NCI-H1436 (cell line): ENCODE data around the gene ANKRD17.
"Not testable (repeated sequence)": the region's sequence is repeated elsewhere in the genome, so short reads cannot be mapped to it uniquely, and the experiment has no call there.

Experiments used
- DNase-seq: peaks from one replicate; lab custom pipeline; 2025; lab: John Stamatoyannopoulos, UW

The ANKRD17 gene

DNA sequence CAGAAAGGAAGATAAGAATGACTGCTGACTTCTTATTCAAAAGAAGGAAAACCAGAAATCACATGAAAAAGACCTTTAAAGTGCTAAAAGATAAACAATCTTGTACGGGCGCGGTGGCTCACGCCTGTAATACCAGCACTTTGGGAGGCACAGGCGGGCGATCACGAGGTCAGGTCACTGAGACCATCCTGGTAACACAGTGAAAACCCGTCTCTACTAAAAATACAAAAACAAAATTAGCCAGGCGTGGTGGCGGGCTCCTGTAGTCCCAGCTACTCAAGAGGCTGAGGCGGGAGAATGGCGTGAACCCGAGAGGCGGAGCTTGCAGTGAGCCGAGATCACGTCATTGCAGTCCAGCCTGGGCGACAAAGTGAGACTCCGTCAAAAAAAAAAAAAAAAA lies 54.6 kb downstream of the ANKRD17 start:
- DNase-seq = not testable (repeated sequence)

DNA sequence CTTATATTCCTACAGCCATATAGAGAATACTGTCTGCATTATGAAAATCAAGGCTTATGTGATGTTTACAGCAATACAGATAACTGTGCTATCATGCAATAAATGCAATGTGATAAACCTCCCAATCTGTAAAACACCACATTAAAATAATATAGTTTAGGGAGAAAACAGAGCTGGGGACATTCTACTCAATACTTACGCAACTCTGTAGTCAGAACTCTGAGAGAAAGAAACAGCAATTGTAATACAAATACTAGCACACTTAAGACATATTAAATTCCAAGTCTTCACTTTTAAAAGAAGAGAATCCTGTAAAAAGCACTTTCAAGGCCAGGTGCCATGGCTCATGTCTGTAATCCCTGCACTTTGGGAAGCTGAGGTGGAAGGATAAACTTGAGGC lies 61.4 kb downstream of the ANKRD17 start:
- DNase-seq = no peak

DNA sequence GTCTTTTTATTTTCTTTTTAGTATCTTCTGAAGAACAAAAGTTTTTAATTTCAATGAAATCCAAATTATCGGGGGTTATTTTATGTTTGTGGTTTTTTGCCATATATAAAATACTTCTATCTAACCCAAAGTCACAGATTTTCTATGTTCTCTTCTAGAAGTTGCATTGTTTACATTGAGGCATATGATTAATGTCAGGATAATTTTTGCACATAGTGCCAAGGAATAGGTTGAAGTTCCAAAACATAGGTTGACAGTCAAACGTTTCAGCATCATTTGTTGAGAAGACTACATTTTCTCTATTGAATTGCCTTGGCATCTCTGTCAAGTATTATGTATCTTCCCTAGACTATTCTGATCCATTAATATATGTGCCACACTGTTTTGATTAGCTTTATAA lies 64.5 kb downstream of the ANKRD17 start:
- no peak for DNase-seq

DNA sequence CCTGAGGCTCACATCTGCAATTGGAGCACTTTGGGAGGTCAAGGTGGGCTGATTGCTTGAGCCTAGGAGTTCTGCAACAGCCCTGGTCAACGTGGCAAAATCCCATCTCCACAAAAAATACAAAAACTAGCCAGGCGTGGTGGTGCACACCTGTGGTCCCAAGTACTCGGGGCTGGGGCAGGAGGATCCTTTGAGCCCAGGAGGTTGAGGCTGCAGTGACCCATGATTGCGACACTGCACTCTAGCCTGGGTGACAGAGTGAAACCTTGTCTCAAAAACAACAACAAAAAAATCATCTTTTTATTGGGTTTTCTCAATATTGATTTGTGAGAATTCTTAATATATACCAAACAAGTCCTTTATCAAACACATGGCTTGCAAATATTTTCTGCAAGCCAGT lies 64.9 kb downstream of the ANKRD17 start:
- no peak for DNase-seq

DNA sequence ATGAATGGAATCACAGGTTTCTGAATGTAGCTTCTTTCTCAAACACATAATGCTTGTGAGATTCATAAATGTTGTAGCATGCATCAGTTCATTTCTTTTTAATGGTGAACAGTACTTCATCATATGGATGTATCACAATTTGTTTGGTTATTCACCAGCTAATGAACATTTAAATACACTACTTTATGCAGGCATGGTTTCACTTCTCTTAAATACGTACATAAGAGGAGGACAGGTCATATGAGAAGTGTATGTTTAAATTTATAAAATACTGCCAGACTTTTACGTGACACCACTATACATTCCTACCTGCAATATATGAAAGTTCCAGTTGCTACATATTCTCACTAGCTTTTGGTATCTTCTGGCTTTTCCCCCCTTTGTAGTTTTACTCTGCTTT lies 65.4 kb downstream of the ANKRD17 start:
- no peak for DNase-seq

DNA sequence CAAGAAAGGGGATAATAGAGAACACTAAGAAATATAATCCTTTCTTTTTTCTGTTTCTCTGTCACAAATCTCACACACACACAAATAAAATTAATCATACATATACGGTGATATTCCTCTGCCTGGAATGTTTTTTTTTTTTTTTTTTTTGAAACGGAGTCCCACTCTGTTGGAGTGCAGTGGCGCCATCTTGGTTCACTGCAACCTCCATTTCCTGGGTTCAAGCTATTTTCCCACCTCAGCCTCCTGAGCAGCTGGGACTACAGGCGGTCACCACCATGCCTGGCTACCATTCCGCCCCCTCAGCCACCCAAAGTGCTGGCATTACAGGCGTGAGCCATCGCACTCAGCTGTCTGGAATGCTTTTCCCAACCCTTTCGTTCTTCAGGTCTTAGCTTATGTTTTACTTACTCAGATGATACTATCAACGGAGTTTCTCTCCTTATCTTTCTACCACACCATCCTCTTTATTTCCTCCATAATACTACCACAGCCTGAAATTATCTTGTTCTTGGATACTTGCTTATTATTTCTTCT lies 69.3 kb downstream of the ANKRD17 start:
- DNase-seq = no peak

DNA sequence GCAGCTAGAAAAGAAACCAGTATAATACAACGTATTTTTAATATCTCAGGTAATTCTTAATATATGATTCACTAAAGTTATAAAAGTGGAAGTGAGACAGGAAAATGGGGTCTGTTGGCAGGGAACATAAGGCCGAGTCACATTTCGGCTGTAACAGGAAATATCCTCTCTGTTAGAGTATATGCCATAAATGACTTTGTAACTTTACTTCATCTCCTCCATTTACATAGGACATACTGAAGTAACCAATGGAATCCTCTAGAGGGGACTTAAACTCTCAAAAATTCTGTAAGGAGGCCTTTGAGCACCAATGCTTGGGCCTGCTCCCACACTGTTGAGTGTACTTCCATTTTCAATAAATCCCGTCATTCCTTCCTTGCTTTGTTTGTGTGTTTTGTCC lies 71.3 kb downstream of the ANKRD17 start:
- no peak for DNase-seq

DNA sequence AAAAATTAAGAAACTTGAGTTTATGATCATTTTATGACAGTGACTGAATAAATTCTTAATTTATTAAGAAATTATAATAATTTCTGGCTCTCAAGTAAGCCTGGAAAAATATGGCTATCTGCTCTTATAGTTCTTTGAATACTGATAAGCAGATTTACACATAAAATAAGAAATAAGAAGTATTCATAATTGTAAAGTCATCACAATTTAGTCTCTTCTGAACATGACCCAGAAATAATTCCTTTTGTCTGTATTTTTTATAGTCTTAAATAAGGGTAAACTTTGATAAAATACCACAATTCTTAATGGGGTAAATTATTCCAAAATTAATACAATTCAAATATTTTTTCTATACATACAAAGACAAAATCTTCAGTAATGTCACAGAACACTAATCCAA lies 72.7 kb downstream of the ANKRD17 start:
- no peak for DNase-seq

DNA sequence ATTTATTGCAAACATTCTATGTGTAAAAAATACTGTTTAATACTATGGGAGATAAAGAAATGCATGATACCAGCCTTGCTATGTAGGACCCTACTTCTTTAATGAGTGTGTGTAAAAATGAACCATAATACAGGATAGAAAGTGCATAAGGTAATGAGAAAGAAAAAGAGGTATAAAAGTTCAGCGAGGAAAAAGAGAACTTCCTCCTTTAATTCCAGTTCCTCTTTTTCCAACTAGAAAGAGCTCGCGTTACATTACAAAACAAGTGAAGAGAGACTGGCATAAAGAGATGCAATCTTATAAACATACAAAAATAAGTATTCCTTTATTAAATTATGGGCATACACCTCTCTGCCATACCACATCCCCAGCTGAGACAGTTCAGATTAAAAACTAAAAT lies 77.4 kb downstream of the ANKRD17 start:
- no peak for DNase-seq

DNA sequence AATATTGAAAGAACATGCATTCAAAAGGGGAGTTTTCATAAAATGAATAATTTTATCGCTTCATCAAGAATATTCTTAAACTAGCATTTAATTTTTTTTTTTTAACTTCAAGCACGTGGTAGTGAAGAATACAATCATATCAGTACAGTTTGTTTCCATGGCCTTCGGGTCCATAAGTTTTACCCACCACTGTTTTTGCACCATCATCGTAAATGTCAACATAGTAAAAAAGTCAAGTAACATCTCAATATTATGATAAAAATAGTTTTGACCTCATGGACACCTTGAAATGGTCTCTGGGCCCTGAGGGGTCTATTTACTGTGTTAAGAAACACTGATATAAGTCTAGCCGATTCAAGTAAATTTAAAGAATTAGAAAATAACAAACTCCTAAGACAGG lies 80.2 kb downstream of the ANKRD17 start:
- no peak for DNase-seq

DNA sequence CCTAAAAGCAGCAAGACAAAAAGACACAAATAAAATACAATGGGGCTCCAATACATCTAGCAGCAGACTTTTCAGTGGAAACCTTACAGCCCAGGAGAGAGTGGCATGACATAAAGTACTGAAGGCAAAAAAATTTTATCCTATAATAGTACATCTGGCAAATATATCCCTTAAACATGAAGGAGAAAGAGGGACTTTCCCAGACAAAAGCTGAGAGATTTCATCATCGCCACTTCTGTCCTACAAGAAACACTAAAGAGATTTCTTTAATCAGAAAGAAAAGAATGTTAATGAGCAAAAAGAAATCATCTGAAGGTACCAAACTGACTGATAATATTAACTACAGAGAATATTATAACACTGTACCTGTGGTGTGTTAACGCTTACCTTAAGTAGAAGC lies 86.4 kb downstream of the ANKRD17 start:
- DNase-seq = no peak

DNA sequence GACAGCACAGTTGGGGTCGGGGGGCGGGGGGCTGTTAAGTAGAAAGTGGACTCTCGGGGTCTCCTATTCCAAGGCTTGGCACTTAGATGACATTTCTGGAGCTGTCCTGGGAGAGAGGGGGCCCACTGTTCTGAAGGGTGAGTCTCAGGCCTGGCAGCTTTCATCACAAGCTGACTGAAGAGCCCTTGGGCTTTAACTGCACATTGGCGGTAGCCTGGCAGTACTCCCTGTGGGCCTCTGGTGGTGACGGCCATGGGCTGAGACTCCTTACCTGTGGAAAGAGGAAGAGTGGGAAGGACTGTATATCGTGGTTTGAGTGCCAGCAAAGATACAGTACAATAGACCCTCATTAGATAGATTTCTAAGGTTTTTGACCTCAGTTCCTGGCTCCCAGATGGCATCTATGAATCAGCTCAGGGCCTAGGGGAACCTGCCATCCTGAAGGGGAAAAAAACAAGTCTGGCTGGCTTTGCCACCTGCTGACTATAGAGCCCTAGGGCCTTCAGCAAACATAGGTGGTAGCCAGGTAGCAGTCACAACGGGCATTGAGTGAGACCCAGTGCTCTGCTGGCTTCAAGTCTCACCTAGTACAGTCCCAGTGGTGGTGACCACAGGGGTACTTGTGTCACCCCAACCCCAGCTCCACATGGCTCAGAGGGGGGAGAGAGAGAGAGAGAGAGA lies 87.9 kb downstream of the ANKRD17 start:
- DNase-seq = no peak

DNA sequence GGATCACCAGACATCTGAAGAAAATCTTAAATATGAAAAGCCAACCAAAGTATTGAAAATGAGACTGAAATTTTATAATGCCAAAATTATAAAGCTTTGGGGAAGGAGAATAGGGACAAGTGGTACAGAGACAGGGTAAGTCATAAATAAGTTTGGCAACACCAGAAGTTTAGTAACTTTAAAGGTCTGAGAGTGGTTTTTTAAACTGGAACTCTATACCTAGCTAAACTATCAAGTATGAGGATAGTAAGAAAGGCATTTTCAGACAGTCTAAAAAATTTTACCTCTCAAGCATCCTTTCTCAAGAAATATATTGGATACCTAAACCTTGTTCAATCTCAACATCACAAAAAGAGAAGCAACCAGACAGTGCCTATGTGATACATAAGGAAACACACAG lies 92.4 kb downstream of the ANKRD17 start:
- no peak for DNase-seq

DNA sequence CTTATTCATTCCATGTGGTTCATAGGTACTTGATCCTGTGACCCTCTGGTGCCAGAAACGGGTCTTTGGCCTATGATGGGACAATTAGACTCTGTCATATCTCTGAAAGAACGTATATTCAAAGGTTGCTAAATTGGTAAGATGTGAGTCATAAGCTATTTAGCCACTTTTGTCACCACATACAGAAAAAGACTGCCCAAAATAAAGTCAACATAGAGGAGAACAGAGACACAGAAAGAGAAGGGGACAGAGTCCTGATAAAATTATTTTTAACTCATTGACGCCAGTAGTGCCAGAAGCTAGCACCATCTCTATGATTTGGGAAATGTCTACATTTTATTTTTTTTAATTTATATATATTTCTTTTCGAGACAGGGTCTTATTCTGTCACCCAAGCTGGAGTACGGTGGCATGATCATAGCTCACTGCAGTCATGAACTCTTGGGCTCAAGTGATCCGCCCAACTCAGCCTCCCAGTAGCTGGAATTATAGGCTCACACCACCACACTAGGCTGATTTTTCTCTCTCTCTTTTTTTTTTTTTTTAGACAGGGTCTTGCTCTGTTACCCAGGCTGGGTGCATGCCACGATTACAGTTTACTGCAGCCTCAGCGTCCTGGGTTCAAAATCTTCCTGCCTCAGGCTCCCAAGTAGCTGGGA lies 96.9 kb downstream of the ANKRD17 start:
- no peak for DNase-seq

DNA sequence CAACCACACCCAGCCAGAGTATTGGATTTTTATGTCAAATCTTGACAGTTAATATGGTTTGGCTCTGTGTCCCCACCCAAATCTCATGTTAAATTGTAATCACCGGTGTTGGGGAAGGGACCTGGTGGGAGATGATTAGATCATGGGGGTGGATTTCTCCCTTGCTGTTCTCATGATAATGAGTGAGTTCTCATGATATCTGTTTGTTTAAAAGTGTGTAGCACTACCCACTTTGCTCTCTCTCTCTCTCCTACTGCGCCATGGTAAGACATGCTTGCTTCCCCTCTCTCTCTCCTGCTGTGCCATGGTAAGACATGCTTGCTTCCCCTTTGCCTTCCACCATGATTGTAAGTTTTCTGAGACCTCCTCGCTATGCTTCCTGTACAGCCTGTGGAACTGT lies 102.2 kb downstream of the ANKRD17 start:
- DNase-seq = no peak

DNA sequence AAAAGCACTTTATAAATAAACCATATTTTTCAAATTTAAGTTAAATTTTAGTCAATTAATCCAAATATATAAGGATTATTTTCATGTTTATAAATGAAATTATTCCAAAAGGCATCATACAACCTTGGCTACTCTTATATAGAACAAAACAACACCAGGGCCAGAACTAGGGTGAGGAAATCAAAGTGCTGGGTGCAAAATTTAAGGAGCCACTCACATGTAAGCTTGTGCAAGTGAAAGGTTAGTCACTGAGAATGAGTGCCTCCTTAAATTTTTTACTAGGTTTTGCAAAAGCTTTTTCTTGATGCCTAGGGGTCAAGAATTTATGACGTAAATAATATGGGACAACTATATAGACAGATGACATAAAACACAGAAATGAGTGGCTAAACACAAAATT lies 105.7 kb downstream of the ANKRD17 start:
- DNase-seq = no peak

DNA sequence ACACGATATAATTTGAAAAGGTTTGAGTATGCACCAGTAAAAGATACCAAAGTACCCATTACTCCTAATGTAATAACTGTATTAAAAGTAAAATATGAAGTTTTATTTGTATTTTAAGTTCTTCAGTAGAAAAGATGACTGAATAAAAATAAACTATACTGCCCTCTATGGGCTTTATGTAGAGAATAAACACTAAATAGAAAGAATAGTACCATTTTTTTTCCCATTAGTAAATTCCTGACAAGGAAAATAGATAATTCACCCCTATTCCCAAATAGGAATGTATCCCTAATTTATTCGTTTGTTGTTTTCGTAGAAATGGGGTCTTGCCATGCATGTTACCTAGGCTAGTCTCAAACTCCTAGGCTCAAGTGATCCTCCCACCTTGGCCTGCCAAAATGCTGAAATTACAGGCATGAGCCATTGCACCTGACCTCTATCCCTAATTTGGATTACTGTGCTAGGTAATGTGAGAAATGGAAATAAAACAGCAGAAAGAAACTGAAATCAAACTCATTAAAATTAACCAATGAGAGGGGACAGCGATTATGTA lies 115.5 kb downstream of the ANKRD17 start:
- no peak for DNase-seq

DNA sequence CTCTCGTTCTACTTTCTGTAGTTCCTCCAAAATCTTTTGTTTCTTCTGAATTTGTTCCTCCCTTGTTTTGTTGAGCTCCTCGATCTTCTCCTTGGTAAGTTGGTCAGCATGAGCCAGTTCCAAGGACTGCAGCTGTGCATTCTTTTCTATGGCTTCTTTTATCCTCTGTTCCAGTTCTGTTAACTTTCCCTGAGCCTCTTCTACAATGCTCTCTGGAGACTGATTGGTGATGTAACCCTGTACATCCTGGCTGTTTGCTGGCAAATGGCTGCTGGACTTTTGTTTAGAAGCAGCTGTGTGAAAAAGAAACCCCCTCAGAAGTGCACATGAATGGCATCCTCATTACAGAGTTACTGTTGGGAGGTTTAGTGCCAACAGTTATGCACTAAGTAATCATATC lies 118.6 kb downstream of the ANKRD17 start:
- DNase-seq = no peak

DNA sequence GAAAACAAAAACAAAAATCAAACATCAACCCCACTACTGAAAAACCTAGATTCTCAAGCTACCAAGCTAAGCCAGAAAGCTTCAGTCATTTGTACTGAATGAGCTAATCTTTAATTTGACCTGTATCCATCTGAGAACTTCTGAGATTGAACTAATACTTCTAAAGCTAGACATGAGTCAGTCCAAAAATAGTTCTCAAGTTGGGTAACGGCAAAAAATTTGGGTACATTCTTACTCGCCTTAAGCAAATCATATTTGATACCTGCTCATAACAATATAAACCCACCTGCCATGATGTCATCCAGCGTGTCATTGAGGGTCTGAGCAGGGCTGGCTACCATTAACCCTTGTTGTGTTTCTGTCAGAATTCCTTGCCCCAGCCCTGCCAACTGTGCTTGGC lies 119.4 kb downstream of the ANKRD17 start:
- DNase-seq = no peak

DNA sequence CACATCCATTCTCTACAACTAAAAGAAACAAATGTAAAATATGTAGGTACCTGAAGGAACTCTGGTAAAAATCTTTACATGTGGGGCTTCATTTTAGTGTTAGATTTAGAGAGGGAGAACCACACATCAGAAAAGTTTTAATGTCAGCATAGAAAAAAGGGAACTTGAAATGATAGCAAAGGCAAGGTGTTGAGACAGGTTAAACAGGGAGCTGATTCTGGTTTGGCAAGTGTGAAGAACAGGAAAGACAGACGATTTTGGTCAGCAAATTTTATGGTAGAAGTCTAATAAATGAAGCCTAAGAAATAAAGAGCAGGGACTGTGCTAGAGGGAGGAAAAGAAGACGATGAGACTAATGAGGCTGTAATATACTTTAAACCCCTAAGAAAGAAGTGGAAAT lies 121.5 kb downstream of the ANKRD17 start:
- no peak for DNase-seq

DNA sequence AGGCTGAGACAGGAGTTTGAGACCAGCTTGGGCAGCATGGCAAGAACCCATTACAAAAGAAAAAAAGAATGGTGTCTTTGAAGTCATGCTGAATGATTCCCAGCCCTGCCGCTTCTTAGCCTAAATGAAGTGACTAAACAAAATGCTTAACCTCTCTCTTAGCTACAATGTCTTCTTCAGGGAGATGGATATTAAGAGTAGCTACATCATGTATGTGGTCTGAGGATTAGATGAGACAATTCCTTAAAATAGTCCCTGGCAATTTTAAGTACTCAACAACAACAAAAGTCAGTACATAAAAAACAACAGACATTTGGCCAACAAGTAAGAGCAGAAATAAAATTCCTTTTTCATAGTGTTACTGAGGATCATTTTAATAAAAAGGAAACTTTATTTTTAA lies 124.8 kb downstream of the ANKRD17 start:
- DNase-seq = no peak

DNA sequence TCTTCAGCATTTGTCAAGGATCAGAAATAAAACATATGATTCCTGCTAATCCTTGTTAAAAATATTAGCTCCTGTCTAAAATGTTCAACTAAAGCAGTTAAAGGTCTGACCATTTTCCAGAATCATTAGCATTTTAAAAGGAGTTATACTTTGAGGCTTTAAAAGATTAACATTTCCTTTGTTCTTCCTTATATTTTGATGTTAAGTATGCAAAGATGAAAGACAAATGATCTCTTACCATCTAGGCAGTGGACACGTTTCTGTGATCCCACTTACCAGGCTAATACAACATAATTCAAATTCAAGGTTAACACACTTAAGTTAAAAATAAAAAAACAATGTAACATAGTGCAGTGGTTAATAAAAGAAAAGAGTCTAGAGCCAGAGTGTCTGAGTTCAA lies 127.3 kb downstream of the ANKRD17 start:
- no peak for DNase-seq

DNA sequence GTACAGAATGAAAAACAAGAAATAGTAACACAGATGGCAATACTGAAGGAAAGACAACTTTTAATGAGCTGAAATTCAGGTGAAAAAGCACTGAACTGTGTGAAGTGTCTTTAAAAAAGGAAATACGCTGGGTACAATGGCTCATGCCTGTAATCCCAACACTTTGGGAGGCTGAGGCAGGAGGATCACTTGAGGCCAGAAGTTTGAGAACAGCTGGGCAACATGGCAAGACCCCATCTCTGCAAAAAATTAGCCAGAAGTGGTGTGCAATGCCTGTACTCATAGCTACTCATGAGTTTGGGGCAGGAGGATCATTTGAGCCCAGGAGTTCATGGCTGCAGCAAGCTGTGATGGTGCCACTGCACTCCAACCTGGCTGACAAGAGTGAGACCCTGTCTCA lies 129.3 kb downstream of the ANKRD17 start:
- no peak for DNase-seq
